Immature natural killer cell (primary cell): Measurements from ENCODE around the gene SNRNP27. TPM values are rescaled to one million over a fixed set of nuclear protein-coding genes. Genes with fewer than 3 reads are reported as not detected.
"Not testable (repeated sequence)": the region's sequence is repeated elsewhere in the genome, so short reads cannot be mapped to it uniquely, and the experiment has no call there.

ENCODE experiments used
- DNase-seq, 3 donors: peaks; one replicate each; pipeline ENCODE4 v3.0.0; 2022; ENCODE audit warnings: mixed read lengths in 1 of 3
- H3K27ac Mint-ChIP-seq, 6 donors: one replicate each; pipeline ENCODE4 v1.8.0; 2020; ENCODE audit warnings: mixed read lengths in 6 of 6, mild to moderate bottlenecking in 5 of 6, inconsistent platforms in 4 of 6, moderate library complexity in 3 of 6
- H3K27me3 Mint-ChIP-seq, 3 donors: one replicate each; pipeline ENCODE4 v1.8.0; 2020 to 2021; ENCODE audit warnings: low read depth in 3 of 3, mild to moderate bottlenecking in 3 of 3, mixed read lengths in 3 of 3, moderate library complexity in 3 of 3, inconsistent platforms in 1 of 3
- H3K36me3 Mint-ChIP-seq, 3 donors: one replicate each; pipeline ENCODE4 v1.8.0; 2020; ENCODE audit warnings: mixed read lengths in 3 of 3, inconsistent platforms in 2 of 3, mild to moderate bottlenecking in 2 of 3
- H3K4me1 Mint-ChIP-seq, 2 donors: one replicate each; pipeline ENCODE4 v1.8.0; 2020; ENCODE audit warnings: inconsistent platforms in 2 of 2, mild to moderate bottlenecking in 2 of 2, mixed read lengths in 2 of 2, moderate library complexity in 1 of 2
- H3K4me3 Mint-ChIP-seq, 5 donors: one replicate each; pipeline ENCODE4 v1.8.0; 2020; ENCODE audit warnings: mild to moderate bottlenecking in 5 of 5, mixed read lengths in 5 of 5, inconsistent platforms in 3 of 5, moderate library complexity in 3 of 5
- H3K9me3 Mint-ChIP-seq, 6 donors: one replicate each; pipeline ENCODE4 v1.8.0; 2020; ENCODE audit warnings: mild to moderate bottlenecking in 6 of 6, mixed read lengths in 6 of 6, inconsistent platforms in 4 of 6, moderate library complexity in 3 of 6
- polyA plus RNA-seq, 3 donors: library from polyadenylated mRNA; unstranded; fragments of 300-500 nt; fragmentation: Illumina TruSeq; gene quantifications; one replicate each; pipeline ENCODE4 v1.2.3, GENCODE V29; 2021

The SNRNP27 gene
- polyA plus RNA-seq, 3 donors from 2014 or later, result 65.4 to 79.7 (median 78.8) TPM

DNA sequence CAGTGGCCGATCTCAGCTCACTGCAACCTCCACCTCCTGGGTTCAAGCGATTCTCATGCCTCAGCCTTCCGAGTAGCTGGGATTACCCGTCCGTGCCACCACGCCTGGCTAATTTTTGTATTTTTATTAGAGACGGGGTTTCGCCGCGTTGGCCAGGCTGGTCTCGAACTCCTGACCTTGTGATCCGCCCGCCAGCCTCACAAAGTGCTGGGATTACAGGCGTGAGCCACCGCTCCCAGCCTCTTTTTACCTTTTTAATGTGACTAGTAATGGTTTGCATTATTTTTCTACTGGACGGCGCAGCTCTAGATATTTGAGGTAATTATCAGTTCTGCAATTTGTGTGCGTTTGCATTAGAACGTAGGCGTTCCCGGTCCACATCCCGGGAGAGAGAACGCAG lies 981 bp downstream of the SNRNP27 start:
- DNase-seq, H3K27me3 Mint-ChIP-seq: not testable (repeated sequence)
- peaks cover 35 to 51% of the 10 kb centered on the region in 2 donors for H3K4me1 Mint-ChIP-seq

DNA sequence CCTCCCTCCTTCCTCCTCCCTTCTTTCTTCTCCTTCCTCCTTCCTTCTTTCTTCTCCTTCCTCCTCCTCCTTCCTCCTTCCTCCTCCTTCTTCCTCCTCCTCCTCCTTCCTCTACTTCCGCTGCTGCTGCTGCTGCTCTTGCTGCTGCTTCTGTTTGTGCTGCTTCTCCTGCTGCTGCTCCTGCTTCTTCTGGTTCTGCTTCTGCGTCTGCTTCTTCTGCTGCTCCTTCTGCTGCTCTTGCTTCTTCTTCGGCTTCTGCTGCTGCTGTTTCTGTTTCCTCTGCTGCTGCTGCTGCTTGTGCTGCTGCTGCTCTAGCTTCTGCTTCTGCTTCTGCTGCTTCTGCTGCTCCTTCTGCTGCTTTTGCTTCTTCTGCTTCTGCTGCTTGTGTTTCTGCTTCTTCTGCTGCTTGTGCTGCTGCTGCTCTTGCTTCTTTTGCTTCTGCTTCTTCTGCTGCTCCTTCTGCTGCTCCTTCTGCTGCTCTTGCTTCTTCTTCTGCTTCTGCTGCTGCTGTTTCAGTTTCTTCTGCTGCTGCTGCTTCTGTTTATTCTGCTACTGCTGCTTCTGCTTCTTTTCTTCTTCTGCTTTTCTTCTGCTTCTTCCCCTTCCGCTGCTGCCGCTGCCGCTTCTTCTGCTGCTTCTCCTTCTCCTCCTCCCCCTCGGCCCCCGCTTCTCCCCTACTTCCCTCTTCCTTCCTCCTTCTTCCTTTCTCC lies 8.6 kb downstream of the SNRNP27 start:
- peak in 1 of 3 donors; percentile 9 for DNase-seq
- Mint-ChIP-seq H3K4me3 (peak overlapping the region; percentile 82 to 91 (median 85)), H3K9me3 (no peaks in the 10 kb centered on the region), H3K4me1 (peaks cover 31 to 45% of the 10 kb centered on the region in 2 donors), H3K27me3 (no peaks in the 10 kb centered on the region), H3K36me3 (peaks cover 27 to 49% (median 30%) of the 10 kb centered on the region in 3 donors), H3K27ac (peak overlapping the region; percentile 77 to 97 (median 89))

More for the DNA sequence above, 981 bp downstream of the SNRNP27 start:
- H3K36me3 Mint-ChIP-seq, result peaks cover 13 to 23% (median 16%) of the 10 kb centered on the region in 3 donors
- not testable (repeated sequence) for H3K9me3 Mint-ChIP-seq
- peak overlapping the region; percentile 99 to 100 (median 100) for H3K4me3 Mint-ChIP-seq
- H3K27ac Mint-ChIP-seq, result peak overlapping the region in 5 of 6 donors; percentile 31 to 99 (median 55)

DNA sequence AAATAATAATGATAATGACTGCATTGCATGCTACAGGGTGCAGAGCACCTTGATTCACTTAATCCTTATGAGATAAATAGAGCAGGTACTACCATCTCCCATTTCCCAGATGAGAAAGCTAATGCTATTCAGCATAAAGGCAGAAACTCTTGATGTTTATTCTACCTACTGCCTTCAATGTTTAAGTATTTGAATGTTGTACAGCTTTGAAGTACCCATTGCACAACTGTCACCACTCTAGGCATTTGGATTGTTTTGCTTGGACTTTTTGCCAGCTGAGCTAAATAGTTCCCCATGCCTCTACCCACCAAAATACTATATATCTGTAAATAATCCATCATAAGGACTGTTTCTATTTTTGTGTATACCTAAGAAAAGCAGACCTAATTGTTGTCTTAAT lies 13.5 kb downstream of the SNRNP27 start:
- peaks cover 13 to 22% of the 10 kb centered on the region in 2 donors for H3K4me1 Mint-ChIP-seq
- no peaks in the 10 kb centered on the region for H3K9me3 Mint-ChIP-seq
- no peak overlapping the region for H3K27ac Mint-ChIP-seq
- H3K27me3 Mint-ChIP-seq, result peaks cover 0 to 1% (median 0%) of the 10 kb centered on the region in 3 donors
- peaks cover 20 to 43% (median 24%) of the 10 kb centered on the region in 3 donors for H3K36me3 Mint-ChIP-seq
- H3K4me3 Mint-ChIP-seq, result no peak overlapping the region
- DNase-seq, result no peak

DNA sequence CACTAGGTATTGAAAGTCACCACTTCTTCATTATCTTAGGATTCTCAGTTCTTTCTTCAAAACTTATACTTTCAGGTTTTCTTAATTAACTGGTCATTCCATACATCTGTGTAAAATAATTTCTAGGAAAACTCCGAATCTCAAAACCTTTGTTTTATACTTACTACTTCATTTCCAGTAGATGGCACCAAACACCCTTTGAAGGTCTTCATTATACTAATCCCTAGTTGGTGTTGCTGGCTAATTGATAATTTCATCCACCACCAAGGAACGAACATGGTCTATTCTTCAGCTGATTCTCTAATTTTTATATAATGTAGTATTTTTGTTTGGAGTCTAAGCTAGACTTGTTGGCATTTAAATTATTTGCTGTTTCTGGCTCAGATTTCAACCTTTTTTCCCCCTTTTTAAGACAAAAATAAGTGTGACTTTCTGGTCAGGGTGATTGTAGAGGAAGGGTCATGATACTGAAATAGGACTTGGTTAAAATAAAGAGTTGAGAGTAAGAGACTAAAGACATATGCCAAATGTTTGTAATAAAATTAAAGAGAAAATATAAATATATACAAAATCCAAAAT lies 18.3 kb downstream of the SNRNP27 start:
- peak; percentile 51 to 71 (median 66) for DNase-seq
- Mint-ChIP-seq H3K36me3 (peaks cover 7 to 22% (median 12%) of the 10 kb centered on the region in 3 donors), H3K27ac (peak overlapping the region; percentile 64 to 89 (median 79)), H3K9me3 (no peaks in the 10 kb centered on the region), H3K27me3 (peaks cover 5 to 7% (median 6%) of the 10 kb centered on the region in 3 donors), H3K4me3 (peak overlapping the region in 1 of 5 donors; percentile 19), H3K4me1 (peaks cover 26 to 37% of the 10 kb centered on the region in 2 donors)

DNA sequence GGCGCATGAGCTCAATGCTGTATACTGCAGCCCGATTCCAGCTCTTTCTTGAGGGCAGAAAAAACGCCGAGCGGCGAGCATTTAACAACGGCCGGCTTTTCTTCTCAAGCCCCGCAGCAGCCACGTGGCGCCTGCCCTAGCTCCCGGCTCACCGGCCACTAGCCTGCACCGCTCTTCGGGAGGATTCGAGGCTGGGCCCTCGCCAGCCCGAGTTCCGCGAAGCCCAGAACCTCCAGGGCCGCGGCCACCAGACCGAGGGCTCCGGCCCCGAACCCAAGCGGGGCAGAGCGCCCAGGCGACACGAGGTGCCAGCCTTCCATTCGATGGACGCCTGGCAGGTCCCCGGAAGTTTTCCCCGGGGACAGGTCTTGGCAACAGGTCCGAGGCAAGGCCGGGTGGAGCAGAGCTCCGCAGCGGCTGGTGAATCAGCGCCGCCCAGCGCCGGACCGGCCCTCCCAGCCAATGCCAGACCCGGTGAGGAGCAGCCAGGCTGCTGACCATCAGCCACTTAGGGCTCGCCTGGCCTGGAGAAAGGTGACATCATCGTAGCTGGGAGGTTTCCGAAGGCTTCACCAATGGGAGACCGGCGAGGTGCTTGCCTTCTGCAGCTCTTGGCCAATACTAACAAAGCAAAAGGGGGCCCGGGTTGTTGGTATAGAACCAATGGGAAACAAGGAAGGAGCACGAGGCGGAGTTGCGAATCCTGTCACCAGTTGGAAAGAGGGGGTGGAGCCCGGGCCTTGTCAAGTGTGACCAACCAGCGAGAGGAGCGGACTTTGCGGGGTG lies 20.6 kb downstream of the SNRNP27 start:
- peak; percentile 100 for DNase-seq
- Mint-ChIP-seq H3K9me3 (no peaks in the 10 kb centered on the region), H3K4me3 (peak overlapping the region; percentile 83 to 88 (median 85)), H3K36me3 (peaks cover 0 to 15% (median 11%) of the 10 kb centered on the region in 3 donors), H3K4me1 (peaks cover 37 to 51% of the 10 kb centered on the region in 2 donors), H3K27ac (peak overlapping the region; percentile 73 to 95 (median 88)), H3K27me3 (peaks cover 5 to 7% (median 7%) of the 10 kb centered on the region in 3 donors)

DNA sequence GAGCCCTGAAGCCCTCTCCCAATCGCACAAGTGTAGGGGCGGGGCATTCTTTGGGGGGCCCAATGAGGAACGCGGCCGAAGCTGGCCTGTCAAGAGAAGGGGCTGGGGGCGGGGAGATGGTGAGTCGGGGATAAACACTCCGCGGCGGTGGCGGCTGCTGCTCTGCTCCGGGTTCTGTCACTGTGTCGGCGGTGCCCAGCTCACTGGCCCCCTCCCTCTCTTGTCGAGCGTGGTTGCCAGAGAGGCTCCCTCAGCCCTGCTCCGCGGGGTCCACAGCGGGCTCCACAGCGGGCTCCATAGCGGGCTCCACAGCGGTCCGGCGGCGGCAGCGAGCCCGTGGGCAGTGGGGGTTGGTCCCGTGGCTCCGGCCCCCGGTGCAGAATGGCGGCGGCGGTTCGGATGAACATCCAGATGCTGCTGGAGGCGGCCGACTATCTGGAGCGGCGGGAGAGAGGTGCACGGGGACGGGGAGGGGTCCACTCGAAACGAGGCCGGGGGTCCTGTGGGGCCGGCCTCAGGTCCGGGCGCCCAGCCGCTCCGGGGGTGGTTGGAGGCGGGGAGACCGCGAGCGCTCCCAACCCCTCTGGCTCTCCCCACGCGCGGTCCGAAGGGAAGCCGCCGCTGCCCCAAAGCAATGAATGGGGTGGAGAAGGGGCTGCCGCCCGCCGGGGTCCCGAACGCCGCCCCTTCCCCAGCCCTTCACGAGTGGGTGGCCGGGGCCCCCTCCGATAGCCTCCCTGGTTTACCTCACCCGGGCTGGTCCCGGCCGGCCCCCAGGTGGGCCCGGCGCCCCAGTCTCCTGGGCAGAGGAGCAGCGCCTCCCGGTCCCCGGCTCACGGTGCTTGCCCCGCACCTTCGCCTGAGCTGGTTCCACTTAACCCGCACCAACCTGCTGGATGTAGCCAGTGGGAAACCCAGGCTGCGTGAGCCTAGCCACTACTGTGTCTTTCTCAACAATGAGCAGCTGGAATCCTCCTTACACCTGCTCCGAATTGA lies 21.5 kb downstream of the SNRNP27 start, which contains the start of gene MXD1:
Gene MXD1, plus strand, starts transcription at position 160 of the 996 bp plus-strand sequence. Its CDS starts 222 bp downstream, at position 382.
- peak within 1 kb of the TSS; percentile 83 to 88 (median 85) for H3K4me3 Mint-ChIP-seq
- peaks cover 37 to 51% of the 10 kb centered on the region in 2 donors for H3K4me1 Mint-ChIP-seq
- peaks cover under 1 to 11% (median 7%) of the 10 kb centered on the region in 3 donors for H3K36me3 Mint-ChIP-seq
- H3K27ac Mint-ChIP-seq, result peak within 1 kb of the TSS; percentile 75 to 95 (median 90)
- H3K9me3 Mint-ChIP-seq, result no peaks in the 10 kb centered on the region
- DNase-seq, result peak in 2 of 3 donors; percentile 12
- H3K27me3 Mint-ChIP-seq, result peaks cover 5 to 8% (median 6%) of the 10 kb centered on the region in 3 donors

DNA sequence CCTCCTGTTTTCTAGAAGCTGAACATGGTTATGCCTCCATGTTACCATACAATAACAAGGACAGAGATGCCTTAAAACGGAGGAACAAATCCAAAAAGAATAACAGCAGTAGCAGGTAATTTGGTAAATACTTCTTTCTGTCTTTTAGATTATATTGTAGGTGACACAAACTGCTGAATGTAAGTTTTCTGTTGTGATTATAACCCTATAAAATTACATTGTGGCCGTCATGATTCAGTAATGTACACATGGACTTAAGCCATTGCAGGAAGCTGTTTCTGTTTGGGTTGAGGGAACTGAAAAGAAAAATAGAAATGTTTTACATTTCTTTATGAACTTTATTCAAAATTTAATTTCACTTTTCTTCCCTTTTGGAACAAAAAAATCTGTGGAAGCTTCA lies 22.4 kb downstream of the SNRNP27 start:
- peak overlapping the region; percentile 63 to 90 (median 74) for H3K27ac Mint-ChIP-seq

DNA sequence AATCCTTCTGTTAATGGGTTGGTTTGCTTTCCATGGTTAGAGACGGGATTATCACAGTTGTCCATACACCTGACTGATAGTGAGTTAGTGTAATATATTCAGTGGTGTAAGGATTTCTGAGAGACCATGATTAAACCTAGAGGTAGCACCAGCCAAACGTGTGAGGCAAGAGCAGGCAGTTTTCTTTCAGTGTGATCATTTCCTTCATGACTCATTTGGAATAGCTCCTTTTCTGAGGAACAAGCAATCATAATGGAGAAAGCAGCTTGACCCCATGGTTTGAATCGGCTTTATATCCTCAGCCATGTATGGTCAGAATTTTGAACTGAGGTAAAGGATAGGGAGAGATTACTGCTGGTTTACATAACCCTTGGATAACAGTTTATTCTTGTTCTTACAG lies 24.1 kb downstream of the SNRNP27 start:
- Mint-ChIP-seq H3K27me3 (peaks cover 5 to 8% (median 6%) of the 10 kb centered on the region in 3 donors), H3K4me3 (peak overlapping the region in 1 of 5 donors; percentile 5), H3K36me3 (peaks cover 10 to 20% (median 16%) of the 10 kb centered on the region in 3 donors), H3K9me3 (no peaks in the 10 kb centered on the region), H3K27ac (peak overlapping the region in 4 of 6 donors; percentile 42 to 62 (median 54)), H3K4me1 (peaks cover 33 to 48% of the 10 kb centered on the region in 2 donors)
- DNase-seq, result no peak

More for the DNA sequence above, 22.4 kb downstream of the SNRNP27 start:
- Mint-ChIP-seq H3K4me3 (peak overlapping the region; percentile 77 to 85 (median 80)), H3K9me3 (no peaks in the 10 kb centered on the region), H3K4me1 (peaks cover 37 to 51% of the 10 kb centered on the region in 2 donors), H3K36me3 (peaks cover 4 to 13% (median 10%) of the 10 kb centered on the region in 3 donors), H3K27me3 (peaks cover 5 to 8% (median 6%) of the 10 kb centered on the region in 3 donors)
- no peak for DNase-seq

DNA sequence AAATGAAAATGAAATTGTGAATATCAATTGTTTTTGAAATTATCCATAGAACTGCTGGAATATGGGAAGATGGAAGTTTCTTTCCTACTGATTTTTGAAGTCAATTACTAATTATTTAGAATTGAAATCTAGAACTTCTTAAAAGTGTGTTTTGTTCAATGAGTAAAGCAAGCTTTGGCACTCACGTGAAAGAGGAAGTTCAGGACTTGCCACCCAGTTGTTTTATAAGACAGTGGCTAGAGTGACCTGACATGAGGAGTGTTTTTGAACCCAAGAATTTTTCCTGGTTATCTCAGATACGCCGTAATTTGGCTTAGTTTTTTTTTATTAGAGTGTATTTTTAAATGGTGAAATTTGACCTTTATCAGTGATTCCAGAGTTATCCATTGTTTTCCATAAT lies 24.6 kb downstream of the SNRNP27 start:
- Mint-ChIP-seq H3K27me3 (peaks cover 5 to 8% (median 6%) of the 10 kb centered on the region in 3 donors), H3K36me3 (peaks cover 12 to 22% (median 17%) of the 10 kb centered on the region in 3 donors), H3K4me3 (no peak overlapping the region), H3K9me3 (no peaks in the 10 kb centered on the region), H3K27ac (peak overlapping the region in 3 of 6 donors; percentile 46 to 62 (median 62)), H3K4me1 (peaks cover 35 to 48% of the 10 kb centered on the region in 2 donors)
- no peak for DNase-seq

DNA sequence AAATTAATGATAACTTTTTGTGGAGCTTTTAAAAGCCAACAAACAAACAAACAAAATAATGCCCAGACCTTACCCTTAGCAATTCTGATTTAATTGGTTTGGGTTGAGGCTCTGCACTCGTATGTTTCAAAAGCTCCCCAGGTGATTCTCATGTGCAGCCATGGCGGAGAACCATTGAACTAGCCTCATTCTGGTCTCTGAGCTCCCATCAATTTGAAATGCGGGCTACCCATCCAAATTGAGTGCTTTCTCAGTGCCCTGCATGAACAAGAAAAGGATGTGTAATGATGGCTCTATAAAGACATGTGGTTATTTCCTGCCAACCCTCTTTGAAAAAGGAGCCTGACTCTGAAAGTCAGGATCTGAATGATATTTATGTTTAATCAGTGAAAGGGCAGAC lies 29.4 kb downstream of the SNRNP27 start:
- H3K9me3 Mint-ChIP-seq, result no peaks in the 10 kb centered on the region
- no peak for DNase-seq
- H3K36me3 Mint-ChIP-seq, result peaks cover 16 to 30% (median 18%) of the 10 kb centered on the region in 3 donors
- no peak overlapping the region for H3K27ac Mint-ChIP-seq
- no peak overlapping the region for H3K4me3 Mint-ChIP-seq
- H3K27me3 Mint-ChIP-seq, result peaks cover 0 to 2% (median 0%) of the 10 kb centered on the region in 3 donors
- H3K4me1 Mint-ChIP-seq, result peaks cover 17 to 48% of the 10 kb centered on the region in 2 donors

DNA sequence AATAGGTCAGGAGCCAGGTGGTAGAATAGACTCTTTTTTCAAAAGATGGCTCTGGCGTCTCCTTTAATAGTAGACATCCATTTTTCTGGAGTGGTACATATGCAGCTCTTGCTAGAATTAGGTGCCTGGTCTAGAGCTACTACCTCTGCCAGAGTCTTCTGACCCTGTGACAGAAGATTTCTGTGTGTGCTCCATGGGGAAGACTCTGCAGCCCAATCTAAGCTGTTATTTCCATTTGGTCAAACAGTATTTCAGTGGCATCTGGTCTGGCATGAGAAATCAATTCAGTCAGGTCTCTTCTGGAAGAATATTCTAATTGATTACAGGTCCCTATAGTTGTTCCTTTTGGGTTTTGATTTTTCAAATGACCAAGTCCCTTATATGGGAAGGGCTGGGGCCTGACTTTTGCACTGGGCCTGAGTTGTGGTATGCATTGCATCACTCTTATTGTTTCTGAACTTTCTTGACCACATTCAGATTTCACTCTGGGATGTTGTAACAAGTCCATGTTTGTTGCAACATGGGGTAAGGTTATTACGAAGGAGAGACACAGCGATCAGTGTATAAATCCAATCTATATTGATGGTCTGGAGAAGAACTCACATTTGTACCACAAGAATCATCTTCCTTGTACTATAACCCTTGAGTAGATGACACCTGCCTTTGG lies 33.2 kb downstream of the SNRNP27 start:
- peak overlapping the region in 1 of 6 donors; percentile 54 for H3K27ac Mint-ChIP-seq
- peaks cover 0 to 1% (median 0%) of the 10 kb centered on the region in 3 donors for H3K27me3 Mint-ChIP-seq
- H3K4me3 Mint-ChIP-seq, result no peak overlapping the region
- peaks cover 29 to 72% of the 10 kb centered on the region in 2 donors for H3K4me1 Mint-ChIP-seq
- H3K36me3 Mint-ChIP-seq, result peaks cover 7 to 21% (median 12%) of the 10 kb centered on the region in 3 donors
- no peak for DNase-seq
- no peaks in the 10 kb centered on the region for H3K9me3 Mint-ChIP-seq
